ENCODE measurements around the gene TBC1D5.

The TBC1D5 gene

DNA sequence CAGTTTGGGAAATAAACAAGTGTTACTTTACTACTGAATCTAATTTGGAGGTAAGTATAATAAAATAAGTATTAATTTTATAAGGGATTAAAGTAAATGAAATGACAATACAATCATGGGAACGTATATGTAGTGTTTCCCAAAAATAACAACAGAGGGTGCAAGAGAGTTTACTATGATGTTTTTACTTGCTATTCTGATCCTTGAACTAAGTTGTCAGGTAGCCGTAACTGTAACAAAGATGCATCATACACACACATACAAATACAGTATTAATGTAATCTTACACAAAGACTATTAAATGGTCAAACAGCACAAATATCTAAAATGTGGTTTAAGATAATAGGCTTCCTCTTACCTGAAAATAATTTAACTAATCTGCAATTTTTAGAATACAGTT, 311.4 kb downstream of the TBC1D5 start:
- Mint-ChIP-seq H3K4me1 (ENCODE audit: low read depth) (no peaks in the 10 kb centered on the region), H3K36me3 (ENCODE audit: low read depth) (peaks cover 1% of the 10 kb centered on the region), H3K27ac (no peak overlapping the region), H3K9me3 (no peaks in the 10 kb centered on the region), H3K4me3 (no peak overlapping the region), H3K27me3 (no peaks in the 10 kb centered on the region)
- no peak for DNase-seq

GRCh38 chr3:17430582-17430981, 311.8 kb downstream of the TBC1D5 start:
- DNase-seq = no peak
- Mint-ChIP-seq H3K4me1 (ENCODE audit: low read depth) (no peaks in the 10 kb centered on the region), H3K27me3 (no peaks in the 10 kb centered on the region), H3K9me3 (no peaks in the 10 kb centered on the region), H3K27ac (no peak overlapping the region), H3K36me3 (ENCODE audit: low read depth) (peaks cover 1% of the 10 kb centered on the region), H3K4me3 (no peak overlapping the region)

DNA sequence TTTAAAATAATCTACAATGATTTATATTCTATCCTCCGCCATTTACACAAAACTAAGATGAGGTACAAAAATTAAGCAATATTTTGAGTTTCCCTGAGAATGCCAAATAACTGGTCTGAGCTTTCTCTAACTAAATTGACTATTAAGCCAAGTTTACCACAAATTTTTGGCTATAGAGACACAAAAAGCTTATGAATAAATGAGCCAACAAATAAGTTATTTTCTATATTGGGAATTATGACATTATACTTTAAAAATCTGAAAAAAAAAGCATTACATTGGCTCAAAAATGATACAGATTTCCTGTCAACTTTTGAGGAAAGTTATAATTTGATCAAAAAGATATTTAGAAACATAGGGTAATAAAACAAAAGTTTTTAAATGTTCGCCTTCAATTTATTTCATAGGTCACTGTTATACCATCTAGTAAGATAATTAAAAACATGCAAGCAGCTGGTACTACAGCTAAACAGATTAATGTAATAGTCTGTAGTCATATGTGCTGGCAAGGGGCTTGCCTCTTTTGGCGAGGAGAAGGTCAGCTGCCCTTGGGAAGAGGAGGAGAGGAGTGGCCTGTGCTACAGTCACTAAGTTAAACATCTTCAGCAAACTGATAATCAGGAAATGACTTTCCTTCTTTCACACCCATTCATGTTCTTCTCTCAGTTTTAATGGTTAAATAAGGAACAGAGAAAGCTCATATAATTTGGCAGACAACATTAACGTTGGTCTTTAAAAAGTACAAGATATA, 318.5 kb downstream of the TBC1D5 start:
- DNase-seq = no peak
- H3K27ac Mint-ChIP-seq = no peak overlapping the region
- H3K4me3 Mint-ChIP-seq = no peak overlapping the region
- no peaks in the 10 kb centered on the region for H3K4me1 Mint-ChIP-seq (ENCODE audit: low read depth)
- no peaks in the 10 kb centered on the region for H3K9me3 Mint-ChIP-seq
- H3K36me3 Mint-ChIP-seq (ENCODE audit: low read depth) = peaks cover 1% of the 10 kb centered on the region
- no peaks in the 10 kb centered on the region for H3K27me3 Mint-ChIP-seq

GRCh38 chr3:17422636-17423035, 319.8 kb downstream of the TBC1D5 start:
- no peaks in the 10 kb centered on the region for H3K27me3 Mint-ChIP-seq
- H3K36me3 Mint-ChIP-seq (ENCODE audit: low read depth) = peaks cover 2% of the 10 kb centered on the region
- H3K9me3 Mint-ChIP-seq = no peaks in the 10 kb centered on the region
- no peaks in the 10 kb centered on the region for H3K4me1 Mint-ChIP-seq (ENCODE audit: low read depth)
- H3K4me3 Mint-ChIP-seq = no peak overlapping the region
- DNase-seq = no peak
- no peak overlapping the region for H3K27ac Mint-ChIP-seq

DNA sequence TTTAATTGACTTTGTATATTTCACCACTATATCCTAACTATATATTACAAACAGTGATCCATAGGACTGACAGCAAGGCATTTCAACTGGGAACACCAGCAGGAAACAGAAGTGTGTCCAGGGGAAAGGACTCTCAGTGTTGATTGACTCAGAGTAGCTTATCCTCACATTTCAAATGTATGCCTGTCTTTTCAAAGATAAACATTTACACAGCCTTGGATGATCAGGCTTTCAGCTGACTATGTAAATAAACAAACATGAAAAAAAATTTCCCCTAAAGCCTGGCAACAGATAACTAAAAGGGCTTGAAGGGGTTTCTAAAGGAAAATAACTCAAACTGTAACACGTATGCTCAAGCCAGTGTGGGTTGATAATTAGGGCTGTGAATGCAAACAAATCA, 321.8 kb downstream of the TBC1D5 start:
- H3K4me3 Mint-ChIP-seq = no peak overlapping the region
- no peaks in the 10 kb centered on the region for H3K9me3 Mint-ChIP-seq
- H3K36me3 Mint-ChIP-seq (ENCODE audit: low read depth) = peaks cover 2% of the 10 kb centered on the region
- H3K27me3 Mint-ChIP-seq = no peaks in the 10 kb centered on the region
- DNase-seq = no peak
- no peak overlapping the region for H3K27ac Mint-ChIP-seq
- no peaks in the 10 kb centered on the region for H3K4me1 Mint-ChIP-seq (ENCODE audit: low read depth)

DNA sequence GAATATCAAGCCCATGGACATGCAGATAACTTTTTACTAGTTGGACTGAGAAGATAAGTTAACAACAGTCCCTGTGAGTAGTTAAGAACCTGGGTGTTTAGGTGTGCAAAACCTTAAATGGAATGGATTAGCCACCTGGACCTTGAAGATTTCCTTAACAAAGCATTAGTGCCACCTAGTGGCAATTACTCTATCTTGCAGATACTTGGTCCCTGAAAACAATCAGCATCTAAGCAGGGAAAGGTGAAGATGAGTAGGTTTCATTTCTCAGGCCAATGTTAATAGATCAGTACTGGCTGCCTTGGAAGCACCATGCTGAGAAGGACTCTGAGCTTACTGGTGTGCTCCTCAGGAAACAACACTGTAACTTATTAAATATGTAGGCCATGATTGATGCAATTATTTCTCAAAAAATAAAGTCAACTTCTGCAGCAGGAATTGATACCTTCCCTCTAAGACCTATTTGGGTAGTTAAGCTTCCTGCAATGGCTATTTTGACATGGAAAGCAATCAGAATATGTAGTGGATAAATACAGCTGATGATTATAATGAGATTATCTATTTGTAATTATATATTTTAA, 329.4 kb downstream of the TBC1D5 start:
- Mint-ChIP-seq H3K27me3 (no peaks in the 10 kb centered on the region), H3K36me3 (ENCODE audit: low read depth) (peaks cover 2% of the 10 kb centered on the region), H3K4me3 (no peak overlapping the region), H3K9me3 (no peaks in the 10 kb centered on the region), H3K4me1 (ENCODE audit: low read depth) (no peaks in the 10 kb centered on the region), H3K27ac (no peak overlapping the region)
- DNase-seq = no peak

DNA sequence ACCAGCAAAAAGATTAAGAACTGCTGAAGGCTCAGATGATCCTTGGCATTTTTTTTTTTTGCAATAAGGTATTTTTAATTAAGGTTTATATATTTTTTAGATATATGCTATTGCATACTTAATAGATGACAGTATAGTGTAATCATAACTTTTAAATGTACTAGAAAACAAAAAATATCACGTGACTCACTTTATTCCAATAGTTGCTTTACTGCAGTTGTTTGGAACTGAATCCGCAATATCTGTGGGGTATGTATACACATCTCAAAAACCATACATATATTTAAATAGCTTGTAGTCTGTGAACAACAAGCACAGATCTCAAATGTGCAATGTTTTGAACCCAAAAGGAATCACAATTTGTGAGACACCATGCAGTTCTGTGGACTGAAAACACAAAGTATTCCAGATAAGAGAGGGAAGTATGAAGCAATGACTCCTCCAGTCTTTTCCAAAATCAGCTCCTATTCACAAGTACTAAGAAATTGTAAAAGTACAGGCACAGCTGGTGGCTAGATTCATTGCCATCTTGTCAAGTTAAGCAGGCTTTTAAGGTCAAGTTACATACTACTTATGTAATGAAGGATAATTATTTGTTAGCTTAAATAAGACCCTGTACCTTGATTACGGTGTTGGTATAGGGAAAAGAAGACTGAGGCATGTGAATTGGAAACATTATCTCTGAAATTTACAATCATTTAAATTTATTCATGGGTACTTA, 331.1 kb downstream of the TBC1D5 start:
- no peak overlapping the region for H3K27ac Mint-ChIP-seq
- DNase-seq = no peak
- H3K9me3 Mint-ChIP-seq = no peaks in the 10 kb centered on the region
- no peaks in the 10 kb centered on the region for H3K4me1 Mint-ChIP-seq (ENCODE audit: low read depth)
- peaks cover under 1% of the 10 kb centered on the region for H3K36me3 Mint-ChIP-seq (ENCODE audit: low read depth)
- no peak overlapping the region for H3K4me3 Mint-ChIP-seq
- H3K27me3 Mint-ChIP-seq = no peaks in the 10 kb centered on the region

GRCh38 chr3:17407576-17407975, 334.9 kb downstream of the TBC1D5 start:
- no peak overlapping the region for H3K4me3 Mint-ChIP-seq
- H3K27ac Mint-ChIP-seq = no peak overlapping the region
- H3K36me3 Mint-ChIP-seq (ENCODE audit: low read depth) = peaks cover 17% of the 10 kb centered on the region
- no peaks in the 10 kb centered on the region for H3K27me3 Mint-ChIP-seq
- DNase-seq = no peak
- no peaks in the 10 kb centered on the region for H3K4me1 Mint-ChIP-seq (ENCODE audit: low read depth)
- no peaks in the 10 kb centered on the region for H3K9me3 Mint-ChIP-seq

DNA sequence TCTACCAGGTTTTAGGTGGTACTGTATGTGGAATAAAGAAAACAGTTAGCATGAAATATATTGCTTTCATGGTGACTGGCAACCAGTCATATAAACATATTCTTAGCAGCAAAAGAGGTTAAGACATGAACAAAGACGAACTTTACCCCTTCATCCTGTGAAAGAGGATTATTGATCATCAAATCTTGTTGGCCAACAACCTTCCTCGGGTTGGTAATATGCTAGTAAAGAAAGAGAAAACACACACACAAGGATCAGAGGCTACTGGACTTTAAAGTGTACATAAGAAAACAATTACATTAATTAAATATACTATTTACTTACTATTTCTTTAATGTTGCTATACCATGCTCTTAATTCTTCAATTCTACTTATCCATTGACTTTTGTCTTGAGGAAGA, 337.9 kb downstream of the TBC1D5 start:
- Mint-ChIP-seq H3K4me1 (ENCODE audit: low read depth) (no peaks in the 10 kb centered on the region), H3K4me3 (no peak overlapping the region), H3K9me3 (no peaks in the 10 kb centered on the region), H3K36me3 (ENCODE audit: low read depth) (peaks cover 34% of the 10 kb centered on the region), H3K27ac (no peak overlapping the region), H3K27me3 (no peaks in the 10 kb centered on the region)
- no peak for DNase-seq

DNA sequence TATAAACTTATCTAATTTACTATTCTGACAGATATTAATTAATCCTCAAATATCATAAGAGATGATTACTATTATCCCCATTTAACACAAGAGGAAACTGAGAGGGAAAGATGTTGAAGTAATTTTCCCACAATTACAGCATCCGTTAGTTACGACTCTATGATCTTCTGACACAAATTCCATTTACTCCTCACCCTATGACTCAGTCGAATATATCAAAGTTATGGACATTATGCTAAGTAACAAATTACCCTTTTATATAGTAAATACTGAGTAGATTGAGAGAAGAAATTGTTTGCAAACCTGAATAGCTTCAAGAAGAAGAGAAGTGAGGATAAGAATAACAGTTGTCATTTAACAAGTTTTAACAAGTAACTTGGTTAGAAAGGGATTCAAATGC, 340.0 kb downstream of the TBC1D5 start:
- Mint-ChIP-seq H3K27ac (no peak overlapping the region), H3K27me3 (no peaks in the 10 kb centered on the region), H3K4me1 (ENCODE audit: low read depth) (no peaks in the 10 kb centered on the region), H3K9me3 (no peaks in the 10 kb centered on the region), H3K36me3 (ENCODE audit: low read depth) (peaks cover 42% of the 10 kb centered on the region), H3K4me3 (no peak overlapping the region)
- DNase-seq = no peak

DNA sequence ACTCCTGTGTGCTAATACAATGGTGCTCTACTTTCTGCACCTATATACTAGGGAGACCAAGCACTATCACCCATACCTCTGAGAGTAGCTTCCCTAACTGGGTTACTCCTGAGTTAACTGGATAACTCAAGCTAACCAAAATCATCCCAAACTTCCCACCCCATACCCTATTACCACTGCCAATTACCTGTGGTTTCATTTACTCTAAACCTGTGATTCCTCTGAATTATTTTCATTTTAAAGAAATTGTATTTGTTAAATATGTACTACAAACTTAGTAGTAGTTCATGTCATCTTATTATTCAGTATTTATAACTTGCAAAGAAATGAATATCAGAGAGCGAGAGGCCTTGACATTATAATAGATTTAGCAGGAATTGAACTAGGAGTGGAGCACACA, 340.5 kb downstream of the TBC1D5 start:
- DNase-seq = no peak
- Mint-ChIP-seq H3K36me3 (ENCODE audit: low read depth) (peaks cover 46% of the 10 kb centered on the region), H3K27ac (no peak overlapping the region), H3K27me3 (no peaks in the 10 kb centered on the region), H3K4me3 (no peak overlapping the region), H3K4me1 (ENCODE audit: low read depth) (no peaks in the 10 kb centered on the region), H3K9me3 (no peaks in the 10 kb centered on the region)

DNA sequence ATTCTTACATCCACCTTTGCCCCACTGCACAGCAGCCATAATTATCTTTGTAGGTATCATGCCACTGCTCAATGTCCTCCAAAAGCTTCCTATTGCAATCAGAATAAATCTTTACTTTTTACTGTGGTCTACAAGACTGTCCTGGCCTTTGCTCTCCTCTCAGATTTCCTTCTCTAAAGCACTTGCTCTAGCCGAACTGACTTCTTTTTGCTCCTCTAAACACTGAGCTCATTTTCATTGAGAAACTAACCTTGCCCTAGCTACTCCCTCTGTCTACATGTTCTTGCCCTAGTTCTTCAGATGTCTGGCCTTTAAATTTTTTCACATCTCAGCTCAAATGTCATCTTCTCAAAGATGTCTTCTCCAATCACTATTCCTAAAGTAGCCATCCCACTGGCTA, 342.8 kb downstream of the TBC1D5 start:
- no peaks in the 10 kb centered on the region for H3K9me3 Mint-ChIP-seq
- peaks cover 45% of the 10 kb centered on the region for H3K36me3 Mint-ChIP-seq (ENCODE audit: low read depth)
- DNase-seq = no peak
- no peaks in the 10 kb centered on the region for H3K27me3 Mint-ChIP-seq
- no peaks in the 10 kb centered on the region for H3K4me1 Mint-ChIP-seq (ENCODE audit: low read depth)
- H3K27ac Mint-ChIP-seq = no peak overlapping the region
- no peak overlapping the region for H3K4me3 Mint-ChIP-seq

DNA sequence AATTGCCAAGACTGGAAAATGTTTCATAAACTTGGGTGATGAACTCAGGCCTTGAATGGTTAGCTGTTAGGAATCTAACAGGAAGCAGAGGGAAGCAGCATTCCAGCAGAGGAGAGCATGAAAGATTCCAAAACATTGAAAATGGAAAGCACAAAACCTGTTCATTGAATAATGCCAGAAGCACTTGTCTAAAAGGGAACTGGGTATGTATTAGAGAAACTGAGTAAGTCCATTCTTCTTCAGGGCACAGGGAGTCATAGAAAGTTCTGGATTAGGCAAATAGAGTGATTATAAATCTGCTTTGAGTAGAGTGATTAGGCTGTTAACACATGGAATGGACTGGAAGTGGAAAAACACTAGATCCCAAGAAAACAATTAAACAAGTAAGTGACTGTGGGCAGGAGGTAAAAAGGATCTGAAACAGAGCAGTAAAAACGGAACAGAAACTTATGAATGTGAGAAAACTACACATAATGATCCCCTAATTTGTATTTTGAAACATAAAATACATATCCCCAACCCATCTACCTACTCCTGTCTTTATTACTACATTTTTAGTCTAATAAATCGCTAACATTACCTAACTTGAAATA, 343.4 kb downstream of the TBC1D5 start:
- no peaks in the 10 kb centered on the region for H3K9me3 Mint-ChIP-seq
- H3K27me3 Mint-ChIP-seq = no peaks in the 10 kb centered on the region
- H3K4me3 Mint-ChIP-seq = no peak overlapping the region
- no peak for DNase-seq
- H3K27ac Mint-ChIP-seq = no peak overlapping the region
- H3K36me3 Mint-ChIP-seq (ENCODE audit: low read depth) = peaks cover 44% of the 10 kb centered on the region
- no peaks in the 10 kb centered on the region for H3K4me1 Mint-ChIP-seq (ENCODE audit: low read depth)

GRCh38 chr3:17396036-17396435, 346.4 kb downstream of the TBC1D5 start:
- Mint-ChIP-seq H3K27ac (no peak overlapping the region), H3K4me1 (ENCODE audit: low read depth) (no peaks in the 10 kb centered on the region), H3K9me3 (peaks cover 4% of the 10 kb centered on the region), H3K4me3 (no peak overlapping the region), H3K27me3 (no peaks in the 10 kb centered on the region), H3K36me3 (ENCODE audit: low read depth) (peaks cover 56% of the 10 kb centered on the region)
- no peak for DNase-seq
